ENCODE measurements around the gene ARID5B.

- TF ChIP-seq, protein P1, sequence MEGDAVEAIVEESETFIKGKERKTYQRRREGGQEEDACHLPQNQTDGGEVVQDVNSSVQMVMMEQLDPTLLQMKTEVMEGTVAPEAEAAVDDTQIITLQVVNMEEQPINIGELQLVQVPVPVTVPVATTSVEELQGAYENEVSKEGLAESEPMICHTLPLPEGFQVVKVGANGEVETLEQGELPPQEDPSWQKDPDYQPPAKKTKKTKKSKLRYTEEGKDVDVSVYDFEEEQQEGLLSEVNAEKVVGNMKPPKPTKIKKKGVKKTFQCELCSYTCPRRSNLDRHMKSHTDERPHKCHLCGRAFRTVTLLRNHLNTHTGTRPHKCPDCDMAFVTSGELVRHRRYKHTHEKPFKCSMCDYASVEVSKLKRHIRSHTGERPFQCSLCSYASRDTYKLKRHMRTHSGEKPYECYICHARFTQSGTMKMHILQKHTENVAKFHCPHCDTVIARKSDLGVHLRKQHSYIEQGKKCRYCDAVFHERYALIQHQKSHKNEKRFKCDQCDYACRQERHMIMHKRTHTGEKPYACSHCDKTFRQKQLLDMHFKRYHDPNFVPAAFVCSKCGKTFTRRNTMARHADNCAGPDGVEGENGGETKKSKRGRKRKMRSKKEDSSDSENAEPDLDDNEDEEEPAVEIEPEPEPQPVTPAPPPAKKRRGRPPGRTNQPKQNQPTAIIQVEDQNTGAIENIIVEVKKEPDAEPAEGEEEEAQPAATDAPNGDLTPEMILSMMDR (IDR thresholded peaks at IDR 0.05), result no peak
- no peak for TF ChIP-seq EZH2 (IDR thresholded peaks at IDR 0.05; ENCODE audit: borderline replicate concordance, insufficient read depth, low read depth, low read length, poor library complexity, severe bottlenecking)
Observed at GRCh38 chr10:61921143-61921542, 19.6 kb downstream of the ARID5B start.

Measured in B cell (primary cell).